ENCODE results near the gene TMEM14A.

GRCh38 chr6:52691718-52692117 is 20.8 kb downstream of the TMEM14A start:
- TF ChIP-seq TAF1 (IDR thresholded peaks at IDR 0.05; ENCODE audit: low read depth) (no peak), CTCF (IDR thresholded peaks at IDR 0.05; ENCODE audit: poor library complexity, severe bottlenecking) (no peak), RAD21 (conservative IDR thresholded peaks at IDR 0.05) (no peak)

All from neural cell (in vitro differentiated cells).